Measurements from ENCODE around the gene DNASE1L2. TPM values are rescaled to one million over a fixed set of nuclear protein-coding genes. Genes with fewer than 3 reads are reported as not detected.

DNASE1L2 gene
- total RNA-seq, 1 experiment from 2014 or later: 0.60 TPM

DNA sequence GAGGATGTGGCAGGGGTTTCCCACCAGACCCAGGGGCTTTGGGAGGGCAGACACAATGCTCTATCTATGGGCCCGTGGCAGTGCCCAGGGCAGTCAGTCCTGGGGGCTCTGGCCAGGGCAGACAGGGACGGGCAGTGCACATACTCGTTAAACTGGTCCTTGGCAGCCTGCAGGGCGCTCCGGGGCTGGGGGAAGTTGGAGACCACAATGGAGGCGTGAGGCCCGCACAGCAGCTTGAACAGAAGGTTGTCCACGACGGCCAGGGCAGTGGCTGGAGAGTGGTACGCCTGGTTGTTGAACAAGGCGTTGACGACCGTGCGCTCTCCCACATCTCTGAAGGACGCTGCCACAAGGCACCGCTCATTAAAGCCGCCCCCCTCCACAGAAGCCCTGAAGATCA lies 50.3 kb downstream of the DNASE1L2 start:
- DNase-seq (ENCODE audit: low read depth): no peak

DNA sequence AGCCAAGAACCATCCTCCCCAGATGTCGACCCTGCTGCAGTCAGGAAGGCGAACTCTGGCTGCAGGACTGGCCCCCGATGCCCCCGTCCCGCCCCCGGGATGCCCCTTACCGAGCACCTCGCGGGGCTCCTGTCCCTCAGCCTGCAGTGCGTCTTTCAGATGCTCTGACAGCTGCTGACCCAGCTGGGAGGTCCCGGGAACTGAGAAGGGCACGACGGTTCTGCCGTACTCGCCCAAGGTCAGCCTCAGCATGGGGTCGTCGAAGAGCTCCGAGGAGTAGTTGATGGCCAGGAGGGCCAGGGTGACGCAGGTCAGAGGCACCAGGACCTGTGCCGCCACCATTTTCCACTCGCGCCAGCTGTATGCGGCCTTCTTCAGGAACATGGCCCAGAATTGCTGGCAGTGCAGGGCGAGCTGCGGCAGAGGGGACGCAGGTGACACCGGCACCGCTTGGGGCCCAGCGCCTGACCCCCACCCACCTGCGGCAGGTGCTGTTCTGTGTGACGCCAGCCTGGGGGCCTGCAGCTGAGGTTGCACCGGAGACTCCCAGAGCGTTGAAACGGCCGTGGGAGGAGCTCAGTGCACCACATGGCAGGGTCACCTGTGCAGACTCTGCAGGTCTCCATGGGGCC lies 51.8 kb downstream of the DNASE1L2 start:
- DNase-seq (ENCODE audit: low read depth): no peak

Other genes with a start within 250 kb of the DNASE1L2 start
- gene SYNGR3, start 246.5 kb upstream of the DNASE1L2 start, total RNA-seq (2014; rRNA removed; shearing (Covaris generic)): 5.5 and 6.6 TPM in 2 replicates
- 9.7 and 13.6 TPM in 2 replicates for gene ZNF598, start 226.6 kb upstream of the DNASE1L2 start, total RNA-seq (2014; rRNA removed; shearing (Covaris generic))
- gene NPW, start 216.7 kb upstream of the DNASE1L2 start, total RNA-seq (2014; rRNA removed; shearing (Covaris generic)): 0.20 and 0.24 TPM in 2 replicates
- gene NHERF2, start 209.5 kb upstream of the DNASE1L2 start, total RNA-seq (2014; rRNA removed; shearing (Covaris generic)): 49.0 and 51.1 TPM in 2 replicates
- 24.8 and 48.2 TPM in 2 replicates for gene NTHL1, start 188.6 kb upstream of the DNASE1L2 start, total RNA-seq (2014; rRNA removed; shearing (Covaris generic))
- 19.0 and 19.5 TPM in 2 replicates for gene TSC2, start 188.5 kb upstream of the DNASE1L2 start, total RNA-seq (2014; rRNA removed; shearing (Covaris generic))
- gene PKD1, start 100.5 kb upstream of the DNASE1L2 start, total RNA-seq (2014; rRNA removed; shearing (Covaris generic)): 19.1 and 29.9 TPM in 2 replicates
- 0.20 and 0.72 TPM in 2 replicates for gene RAB26, start 87.8 kb upstream of the DNASE1L2 start, total RNA-seq (2014; rRNA removed; shearing (Covaris generic))
- 47.7 and 57.2 TPM in 2 replicates for gene TRAF7, start 80.7 kb upstream of the DNASE1L2 start, total RNA-seq (2014; rRNA removed; shearing (Covaris generic))
- not detected in 2 replicates for gene CASKIN1, start 39.8 kb upstream of the DNASE1L2 start, total RNA-seq (2014; rRNA removed; shearing (Covaris generic))
- 19.9 and 23.4 TPM in 2 replicates for gene MLST8, start 31.0 kb upstream of the DNASE1L2 start, total RNA-seq (2014; rRNA removed; shearing (Covaris generic))
- 0.96 and 0.98 TPM in 2 replicates for gene BRICD5, start 25.6 kb upstream of the DNASE1L2 start, total RNA-seq (2014; rRNA removed; shearing (Covaris generic))
- 14.1 and 21.0 TPM in 2 replicates for gene PGP, start 21.6 kb upstream of the DNASE1L2 start, total RNA-seq (2014; rRNA removed; shearing (Covaris generic))
- gene E4F1, start 12.9 kb upstream of the DNASE1L2 start, total RNA-seq (2014; rRNA removed; shearing (Covaris generic)): 10.5 and 14.0 TPM in 2 replicates
- gene ECI1, start 15.1 kb downstream of the DNASE1L2 start, total RNA-seq (2014; rRNA removed; shearing (Covaris generic)): 36.5 and 45.3 TPM in 2 replicates
- gene RNPS1, start 31.7 kb downstream of the DNASE1L2 start, total RNA-seq (2014; rRNA removed; shearing (Covaris generic)): 148 and 155 TPM in 2 replicates
- gene ABCA3, start 104.3 kb downstream of the DNASE1L2 start, total RNA-seq (2014; rRNA removed; shearing (Covaris generic)): 0.20 and 0.60 TPM in 2 replicates
- 37.4 and 38.3 TPM in 2 replicates for gene CCNF, start 193.0 kb downstream of the DNASE1L2 start, total RNA-seq (2014; rRNA removed; shearing (Covaris generic))
- gene TEDC2, start 223.7 kb downstream of the DNASE1L2 start, total RNA-seq (2014; rRNA removed; shearing (Covaris generic)): 10.2 and 21.7 TPM in 2 replicates
- not detected in 2 replicates for gene NTN3, start 234.9 kb downstream of the DNASE1L2 start, total RNA-seq (2014; rRNA removed; shearing (Covaris generic))
- gene TBC1D24, start 238.7 kb downstream of the DNASE1L2 start, total RNA-seq (2014; rRNA removed; shearing (Covaris generic)): 4.4 and 5.1 TPM in 2 replicates

Measured in RPMI7951 (cell line).